ENCODE data around the gene UVRAG. TPM values are rescaled to one million over a fixed set of nuclear protein-coding genes. Genes with fewer than 3 reads are reported as not detected.

UVRAG gene
- total RNA-seq, 3 donors from 2014 or later (not counting 1 experiment from before 2014, with no cell fraction given) = 39.9 to 52.5 (median 41.4) TPM

- Histone ChIP-seq H3K27me3 (ENCODE audit: control insufficient read depth, insufficient read depth, low read length) (no peaks in the 10 kb centered on the region), H3K36me3 (ENCODE audit: control insufficient read depth, insufficient read depth, low read length) (no peaks in the 10 kb centered on the region), H3K4me3 (ENCODE audit: low read length) (no peak overlapping the region), H3K27ac (ENCODE audit: low read length) (no peak overlapping the region), H3K4me1 (ENCODE audit: control insufficient read depth, insufficient read depth, low read length) (peaks cover 20% of the 10 kb centered on the region), H3K9me3 (ENCODE audit: control insufficient read depth, insufficient read depth, low read length) (no peaks in the 10 kb centered on the region)
- WGBS (ENCODE audit: insufficient coverage) = 38% methylated on average over 2 of the region's 2 CpGs
- DNase-seq = no peak
- Mint-ChIP-seq H3K36me3 (no peaks in the 10 kb centered on the region), H3K27me3 (ENCODE audit: low read depth in 2 of 2) (no peaks in the 10 kb centered on the region), H3K4me1 (peaks cover 18 to 30% of the 10 kb centered on the region in 2 donors), H3K9me3 (no peaks in the 10 kb centered on the region), H3K4me3 (no peak overlapping the region), H3K27ac (no peak overlapping the region)
- no peak for ATAC-seq
- TF ChIP-seq CTCF (IDR thresholded peaks at IDR 0.05) = no peak
- intact Hi-C loops (cut with micrococcal nuclease) = no loop called here
Observed at GRCh38 chr11:75779960-75780359, 35.0 kb upstream of the UVRAG start.

- WGBS (ENCODE audit: insufficient coverage) = 89% methylated on average over 3 of the region's 3 CpGs
- no peaks in the 10 kb centered on the region for H3K27me3 ChIP-seq (ENCODE audit: control insufficient read depth, insufficient read depth, low read length)
- no peaks in the 10 kb centered on the region for H3K9me3 Mint-ChIP-seq
- H3K4me3 ChIP-seq (ENCODE audit: low read length) = no peak overlapping the region
- intact Hi-C loops (cut with micrococcal nuclease) = no loop called here
- H3K4me3 Mint-ChIP-seq = no peak overlapping the region
- H3K27me3 Mint-ChIP-seq (ENCODE audit: low read depth in 2 of 2) = no peaks in the 10 kb centered on the region
- no peak overlapping the region for H3K27ac ChIP-seq (ENCODE audit: low read length)
- H3K36me3 ChIP-seq (ENCODE audit: control insufficient read depth, insufficient read depth, low read length) = no peaks in the 10 kb centered on the region
- H3K36me3 Mint-ChIP-seq = no peaks in the 10 kb centered on the region
- ATAC-seq = no peak
- H3K9me3 ChIP-seq (ENCODE audit: control insufficient read depth, insufficient read depth, low read length) = no peaks in the 10 kb centered on the region
- peaks cover 20% of the 10 kb centered on the region for H3K4me1 ChIP-seq (ENCODE audit: control insufficient read depth, insufficient read depth, low read length)
- no peak for TF ChIP-seq CTCF (IDR thresholded peaks at IDR 0.05)
- no peak overlapping the region for H3K27ac Mint-ChIP-seq
- no peak for DNase-seq
- peaks cover 18 to 30% of the 10 kb centered on the region in 2 donors for H3K4me1 Mint-ChIP-seq
Observed at GRCh38 chr11:75780888-75781287, 34.1 kb upstream of the UVRAG start.

- 97% methylated on average over 7 of the region's 7 CpGs for WGBS (ENCODE audit: insufficient coverage)
- H3K4me3 Mint-ChIP-seq = no peak overlapping the region
Observed at GRCh38 chr11:75781296-75781695, 33.7 kb upstream of the UVRAG start.

More at GRCh38 chr11:75781296-75781695, 33.7 kb upstream of the UVRAG start:
- H3K27ac Mint-ChIP-seq = no peak overlapping the region
- TF ChIP-seq CTCF (IDR thresholded peaks at IDR 0.05) = no peak
- H3K9me3 Mint-ChIP-seq = no peaks in the 10 kb centered on the region
- no peaks in the 10 kb centered on the region for H3K27me3 Mint-ChIP-seq (ENCODE audit: low read depth in 2 of 2)
- ATAC-seq (no peak), DNase-seq (no peak)
- no peaks in the 10 kb centered on the region for H3K36me3 Mint-ChIP-seq
- no peaks in the 10 kb centered on the region for H3K9me3 ChIP-seq (ENCODE audit: control insufficient read depth, insufficient read depth, low read length)
- H3K27ac ChIP-seq (ENCODE audit: low read length) = no peak overlapping the region
- peaks cover 20% of the 10 kb centered on the region for H3K4me1 ChIP-seq (ENCODE audit: control insufficient read depth, insufficient read depth, low read length)
- no peaks in the 10 kb centered on the region for H3K36me3 ChIP-seq (ENCODE audit: control insufficient read depth, insufficient read depth, low read length)
- intact Hi-C loops (cut with micrococcal nuclease) = no loop called here
- H3K4me1 Mint-ChIP-seq = peaks cover 18 to 26% of the 10 kb centered on the region in 2 donors
- H3K27me3 ChIP-seq (ENCODE audit: control insufficient read depth, insufficient read depth, low read length) = no peaks in the 10 kb centered on the region
- no peak overlapping the region for H3K4me3 ChIP-seq (ENCODE audit: low read length)

Measured in natural killer cell (primary cell).